Measurements from ENCODE around the gene ERF. TPM values are rescaled to one million over a fixed set of nuclear protein-coding genes. Genes with fewer than 3 reads are reported as not detected.
A peak's percentile ranks its signal among the peaks of the same experiment; 100 is the strongest.

The ERF gene
- total and polyA plus RNA-seq, 2 donors (not counting 3 experiments of a cell fraction or from before 2014, with no cell fraction given), result 102 to 117 TPM

GRCh38 chr19:42278452-42279154 lies 23.7 kb upstream of the ERF start:
- CTCF ChIA-PET, result interaction anchor here (1.0 to 7.4 kb wide), 10 partner anchors 8 to 166 kb away, joined by 3 to 365 read pairs (median 6); partner anchors contain the start of genes DEDD2, ERF and GSK3A
- peak overlapping the region; percentile 64 for H3K27ac ChIP-seq (ENCODE audit: insufficient read depth, low read depth, low read length)
- H3K9me3 ChIP-seq (replicated peaks; ENCODE audit: control insufficient read depth, insufficient read depth, low read length), result no peaks in the 10 kb centered on the region
- dilution Hi-C loops (cut with MboI; ENCODE audit: extremely low pct_ligation_motif_present, low sequenced_read_pairs) (no loop called here), intact Hi-C loops (cut with micrococcal nuclease) (loop anchor here (1.0 kb wide), 1 partner anchor 170 kb away; no protein-coding TSS in a partner anchor)
- H3K4me1 ChIP-seq (ENCODE audit: control insufficient read depth, extremely low read depth, insufficient read depth, low read length), result peaks cover 52% of the 10 kb centered on the region
- H3K27me3 ChIP-seq (ENCODE audit: control insufficient read depth in 2 of 2, insufficient read depth in 2 of 2, low read length in 2 of 2), result no peaks in the 10 kb centered on the region
- H4K20me1 ChIP-seq (replicated peaks; ENCODE audit: control insufficient read depth, extremely low read depth, insufficient read depth, low read length), result no peaks in the 10 kb centered on the region
- no peak overlapping the region for H2AFZ ChIP-seq (ENCODE audit: low read depth, low read length)
- FAIRE-seq (no peak), DNase-seq (ENCODE audit: low read depth, low spot score) (no peak)
- TF ChIP-seq GATA2 (IDR thresholded peaks at IDR 0.05; ENCODE audit: insufficient read depth, insufficient read length, low read depth, low read length) (no peak), MAX (IDR thresholded peaks at IDR 0.05; ENCODE audit: insufficient read depth, insufficient read length) (no peak), POLR2AphosphoS5 (IDR thresholded peaks at IDR 0.05; ENCODE audit: insufficient read depth, low read depth, low read length) (no peak), JUN (IDR thresholded peaks at IDR 0.05; ENCODE audit: borderline replicate concordance, insufficient read depth, insufficient read length, low read depth) (no peak), CTCF (IDR thresholded peaks at IDR 0.05; ENCODE audit: extremely low read depth in 1 of 2, insufficient read depth in 1 of 2, low read depth in 1 of 2, low read length in 2 of 2) (no peak), EZH2 (IDR thresholded peaks at IDR 0.05; ENCODE audit: borderline replicate concordance, low read depth, low read length, severe bottlenecking) (no peak), FOS (IDR thresholded peaks at IDR 0.05; ENCODE audit: borderline replicate concordance, insufficient read depth, low read length) (no peak)
- H3K9ac ChIP-seq (replicated peaks; ENCODE audit: extremely low read depth, insufficient read depth, low read length), result no peak overlapping the region
- peaks cover 28% of the 10 kb centered on the region for H3K79me2 ChIP-seq (ENCODE audit: control insufficient read depth, insufficient read depth, low read length)
- POLR2A ChIA-PET, result interaction anchor here (1.0 to 1.6 kb wide), 4 partner anchors 9 to 35 kb away, joined by 3 to 9 read pairs (median 6); partner anchors contain the start of gene CIC
- H3K36me3 ChIP-seq (ENCODE audit: control insufficient read depth in 2 of 2, extremely low read depth in 1 of 2, insufficient read depth in 2 of 2, low read length in 2 of 2), result peaks cover 7 to 11% of the 10 kb centered on the region in 2 experiments
- H3K4me3 ChIP-seq (replicated peaks in 1 of 3; ENCODE audit: insufficient read depth in 1 of 3, low read depth in 1 of 3, low read length in 3 of 3), result no peak overlapping the region
- BruUV-seq (replicated peaks), result no TSS peak
- peak overlapping the region; percentile 61 for H3K4me2 ChIP-seq (ENCODE audit: insufficient read depth, low read length)
- no peaks in the 10 kb centered on the region for H3K9me1 ChIP-seq (replicated peaks; ENCODE audit: control insufficient read depth, extremely low read depth, insufficient read depth, low read length)
